ENCODE measurements around the gene PSG4. TPM values are rescaled to one million over a fixed set of nuclear protein-coding genes. Genes with fewer than 3 reads are reported as not detected.
"Not testable (repeated sequence)": the region's sequence is repeated elsewhere in the genome, so short reads cannot be mapped to it uniquely, and the experiment has no call there.

Gene PSG4
- total and polyA plus RNA-seq, 3 donors from 2014 or later: 0.25 TPM; not detected in 2

- no peak for TF ChIP-seq POLR2A (IDR thresholded peaks at IDR 0.05)
- TF ChIP-seq, protein P1, sequence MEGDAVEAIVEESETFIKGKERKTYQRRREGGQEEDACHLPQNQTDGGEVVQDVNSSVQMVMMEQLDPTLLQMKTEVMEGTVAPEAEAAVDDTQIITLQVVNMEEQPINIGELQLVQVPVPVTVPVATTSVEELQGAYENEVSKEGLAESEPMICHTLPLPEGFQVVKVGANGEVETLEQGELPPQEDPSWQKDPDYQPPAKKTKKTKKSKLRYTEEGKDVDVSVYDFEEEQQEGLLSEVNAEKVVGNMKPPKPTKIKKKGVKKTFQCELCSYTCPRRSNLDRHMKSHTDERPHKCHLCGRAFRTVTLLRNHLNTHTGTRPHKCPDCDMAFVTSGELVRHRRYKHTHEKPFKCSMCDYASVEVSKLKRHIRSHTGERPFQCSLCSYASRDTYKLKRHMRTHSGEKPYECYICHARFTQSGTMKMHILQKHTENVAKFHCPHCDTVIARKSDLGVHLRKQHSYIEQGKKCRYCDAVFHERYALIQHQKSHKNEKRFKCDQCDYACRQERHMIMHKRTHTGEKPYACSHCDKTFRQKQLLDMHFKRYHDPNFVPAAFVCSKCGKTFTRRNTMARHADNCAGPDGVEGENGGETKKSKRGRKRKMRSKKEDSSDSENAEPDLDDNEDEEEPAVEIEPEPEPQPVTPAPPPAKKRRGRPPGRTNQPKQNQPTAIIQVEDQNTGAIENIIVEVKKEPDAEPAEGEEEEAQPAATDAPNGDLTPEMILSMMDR (IDR thresholded peaks at IDR 0.05): no peak
- 66 to 70% methylated on average over 4 of the region's 4 CpGs for WGBS, 2 donors
- no peaks in the 10 kb centered on the region for H3K9me3 ChIP-seq
- H3K4me3 ChIP-seq: no peak overlapping the region
- no peak overlapping the region for H3K27ac ChIP-seq
- no peaks in the 10 kb centered on the region for H3K36me3 ChIP-seq (ENCODE audit: low read depth, missing control alignments)
- no peaks in the 10 kb centered on the region for H3K4me1 ChIP-seq
- intact Hi-C loops (cut with DNase I; ENCODE audit: low total_unique reads): no loop called here
- DNase-seq: no peak
- H3K27me3 ChIP-seq: no peaks in the 10 kb centered on the region
These were observed 53.2 kb downstream of the PSG4 start for GRCh38 chr19:43152214-43152613.

GRCh38 chr19:43149788-43150187 is 55.6 kb downstream of the PSG4 start:
- H3K4me1 ChIP-seq; intact Hi-C loops (cut with DNase I; ENCODE audit: low total_unique reads); H3K9me3 ChIP-seq; H3K27ac ChIP-seq; H3K4me3 ChIP-seq; H3K27me3 ChIP-seq; DNase-seq; H3K36me3 ChIP-seq (ENCODE audit: low read depth, missing control alignments): not testable (repeated sequence)
- 83 to 90% methylated on average over 7 of the region's 7 CpGs for WGBS, 2 donors

DNA sequence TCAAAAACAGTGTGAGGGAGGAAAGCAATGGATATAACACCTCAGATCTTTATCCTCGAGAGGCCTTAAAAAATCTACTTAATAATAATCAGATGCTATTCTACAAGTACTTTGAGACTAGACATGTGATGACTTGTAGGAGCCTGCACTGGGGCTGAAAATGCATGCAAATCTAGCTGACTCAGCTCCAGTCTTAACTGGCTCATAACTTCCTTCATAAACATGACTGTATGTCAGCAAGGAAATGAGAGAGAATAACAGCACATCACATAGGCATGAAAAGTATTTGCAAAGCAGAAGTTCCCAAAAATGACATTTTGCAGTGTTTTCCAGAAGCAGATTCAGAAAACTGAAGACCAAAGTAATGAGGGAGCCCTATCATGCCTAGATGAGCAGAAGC is 57.2 kb downstream of the PSG4 start:
- intact Hi-C loops (cut with DNase I; ENCODE audit: low total_unique reads): no loop called here
- DNase-seq: no peak

More for the DNA sequence above, 57.2 kb downstream of the PSG4 start:
- Histone ChIP-seq H3K36me3 (ENCODE audit: low read depth, missing control alignments) (no peaks in the 10 kb centered on the region), H3K27me3 (no peaks in the 10 kb centered on the region), H3K4me1 (no peaks in the 10 kb centered on the region), H3K27ac (no peak overlapping the region), H3K4me3 (no peak overlapping the region), H3K9me3 (no peaks in the 10 kb centered on the region)
- WGBS, 2 donors: 77 to 82% methylated on average over 1 of the region's 1 CpG
- TF ChIP-seq POLR2A (IDR thresholded peaks at IDR 0.05): no peak
- TF ChIP-seq, protein P1 (IDR thresholded peaks at IDR 0.05): no peak

Other genes starting within 250 kb of the PSG4 start
- gene PSG11, start 179.2 kb downstream of the PSG4 start, total RNA-seq: not detected
- gene PSG11, start 179.2 kb downstream of the PSG4 start, polyA plus RNA-seq (ENCODE audit: insufficient read depth, low read depth, low replicate concordance): not detected
- gene PSG2, start 122.9 kb downstream of the PSG4 start, total RNA-seq: not detected
- not detected for gene PSG2, start 122.9 kb downstream of the PSG4 start, polyA plus RNA-seq (ENCODE audit: insufficient read depth, low read depth, low replicate concordance)
- gene PSG5, start 19.1 kb downstream of the PSG4 start, total RNA-seq: not detected
- not detected for gene PSG5, start 19.1 kb downstream of the PSG4 start, polyA plus RNA-seq (ENCODE audit: insufficient read depth, low read depth, low replicate concordance)
- gene PSG9, start 63.9 kb upstream of the PSG4 start, total RNA-seq: under 1 TPM in 1 of 2 donors, not detected in 1; 0.12 TPM
- gene PSG9, start 63.9 kb upstream of the PSG4 start, polyA plus RNA-seq (ENCODE audit: insufficient read depth, low read depth, low replicate concordance): not detected
- under 1 TPM; 0.39 to 0.74 TPM for gene CD177, start 148.0 kb upstream of the PSG4 start, total RNA-seq
- 0.57 TPM for gene CD177, start 148.0 kb upstream of the PSG4 start, polyA plus RNA-seq (ENCODE audit: insufficient read depth, low read depth, low replicate concordance)
- 10 to 100 TPM; 73.1 to 93.3 TPM for gene TEX101, start 209.3 kb upstream of the PSG4 start, total RNA-seq
- 231 TPM for gene TEX101, start 209.3 kb upstream of the PSG4 start, polyA plus RNA-seq (ENCODE audit: insufficient read depth, low read depth, low replicate concordance)